Right renal pelvis (tissue), 4 donors: ENCODE measurements around the gene CBR3. TPM values are rescaled to one million over a fixed set of nuclear protein-coding genes. Genes with fewer than 3 reads are reported as not detected.
A peak's percentile ranks its signal among the peaks of the same experiment; 100 is the strongest.

Experiments used
- DNase-seq, 4 donors: peaks; one replicate each; pipeline ENCODE4 v3.0.0-alpha.2; 2013; ENCODE audit warnings: low read depth in 4 of 4, low spot score in 3 of 4, missing footprints in 1 of 4
- polyA plus RNA-seq, 4 donors: library from polyadenylated mRNA; unstranded; fragments of 120-200 nt; gene quantifications; one replicate each; pipeline ENCODE4 v1.2.1, GENCODE V29; 2013; ENCODE audit not compliant: insufficient read length in 4 of 4

CBR3 gene
- polyA plus RNA-seq, 4 donors: 0.90 to 2.2 (median 1.3) TPM

DNA sequence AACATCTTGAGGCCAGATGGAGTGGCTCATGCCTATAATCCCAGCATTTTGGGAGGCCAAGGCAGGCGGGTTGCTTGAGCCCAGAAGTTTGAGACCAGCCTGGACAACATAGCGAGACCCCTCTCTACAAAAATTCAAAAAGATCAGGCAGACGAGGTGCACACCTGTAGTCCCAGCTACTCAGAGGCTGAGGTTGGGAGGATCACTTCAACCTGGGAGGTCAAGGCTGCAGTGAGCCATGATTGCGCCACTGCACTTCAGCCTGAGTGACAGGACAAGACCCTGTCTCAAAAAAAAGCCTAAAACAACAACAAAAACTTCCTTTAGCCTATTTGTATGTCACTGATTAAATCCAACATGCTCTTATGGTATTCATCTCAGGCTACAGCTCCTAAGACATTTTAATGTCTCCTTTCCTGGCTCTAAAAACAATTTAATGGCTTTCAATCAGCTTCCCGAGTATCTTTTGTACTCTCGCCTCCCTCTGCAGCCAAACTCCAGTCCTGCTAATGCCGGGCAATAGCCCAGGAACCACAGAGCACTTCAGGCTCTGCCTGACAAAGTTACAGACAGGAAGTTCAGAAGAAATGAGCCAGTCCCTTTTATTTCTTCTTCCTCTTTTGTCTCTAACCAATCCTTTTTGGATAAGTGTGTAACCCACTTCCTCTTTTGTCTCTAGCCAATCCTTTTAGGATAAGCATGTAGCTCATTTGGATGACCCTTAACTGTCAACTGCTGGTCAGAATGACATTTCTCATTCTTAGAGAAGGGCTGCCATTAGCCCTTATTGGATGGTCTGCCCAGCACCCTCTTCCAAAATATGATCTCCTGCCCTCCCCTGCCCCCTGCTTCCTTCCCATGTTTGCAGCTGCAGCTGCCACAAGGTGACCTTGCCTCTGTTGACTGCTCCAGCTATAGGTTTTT, 15.2 kb downstream of the CBR3 start:
- DNase-seq: no peak

DNA sequence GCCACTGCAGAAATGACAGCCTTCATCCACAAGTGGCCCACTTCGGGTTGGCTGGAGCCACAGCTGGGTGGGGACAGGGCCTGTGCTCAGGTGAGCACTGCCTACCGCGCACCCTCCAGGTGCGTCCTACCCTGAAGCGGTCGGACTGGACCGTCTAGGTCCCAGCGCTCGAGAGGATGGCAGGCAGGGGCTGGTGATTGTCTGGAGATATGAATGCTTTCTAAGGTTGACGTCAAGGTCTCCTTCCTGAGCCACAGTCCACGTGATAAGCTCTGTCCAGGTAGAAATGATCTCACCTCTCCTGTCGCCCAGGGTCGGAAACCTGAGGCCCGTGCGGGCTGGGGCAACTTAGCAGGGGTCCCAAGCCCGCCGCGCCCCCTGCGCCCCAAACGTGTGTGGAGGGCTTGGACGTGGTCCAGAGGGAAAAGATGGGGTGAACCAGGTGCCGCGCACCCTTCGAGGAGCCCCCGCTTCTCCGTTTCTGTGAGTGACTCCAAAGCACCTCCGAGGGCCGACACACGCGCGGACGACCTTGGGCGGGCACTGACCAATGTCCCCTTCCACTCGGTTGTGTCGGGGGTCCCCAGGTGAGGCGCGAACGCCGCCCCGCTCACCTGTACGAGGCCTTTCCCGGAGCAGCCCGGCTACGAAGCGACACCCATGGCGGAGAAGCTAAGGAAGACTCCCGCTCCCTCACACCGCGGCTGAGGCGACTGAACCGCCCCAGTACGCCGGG, 20.9 kb downstream of the CBR3 start:
- no peak for DNase-seq

DNA sequence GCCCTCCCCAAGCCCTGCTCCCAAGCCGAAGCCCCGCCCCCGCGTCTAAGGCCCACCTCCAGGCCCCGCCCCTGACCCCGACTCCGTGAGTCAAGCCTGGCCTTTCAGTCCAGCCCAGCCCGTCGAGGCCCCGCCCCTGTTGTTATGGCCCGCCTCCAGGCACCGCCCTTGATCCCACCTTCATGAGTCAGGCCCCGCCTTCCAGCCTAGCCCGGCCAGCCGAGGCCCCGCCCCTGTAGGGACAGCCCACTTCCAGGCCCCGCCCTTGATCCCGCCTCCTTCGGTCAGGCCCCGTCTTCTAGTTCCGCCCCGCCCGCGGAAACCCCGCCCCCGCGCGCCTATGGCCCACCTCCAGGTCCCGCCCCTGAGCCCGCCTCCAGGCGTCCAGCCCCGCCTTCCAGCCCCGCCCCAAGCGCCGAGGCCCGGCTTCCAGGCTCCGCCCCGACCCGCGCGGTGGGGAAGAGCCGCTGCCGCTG, 21.5 kb downstream of the CBR3 start:
- peak; percentile 96 to 99 (median 98) for DNase-seq

DNA sequence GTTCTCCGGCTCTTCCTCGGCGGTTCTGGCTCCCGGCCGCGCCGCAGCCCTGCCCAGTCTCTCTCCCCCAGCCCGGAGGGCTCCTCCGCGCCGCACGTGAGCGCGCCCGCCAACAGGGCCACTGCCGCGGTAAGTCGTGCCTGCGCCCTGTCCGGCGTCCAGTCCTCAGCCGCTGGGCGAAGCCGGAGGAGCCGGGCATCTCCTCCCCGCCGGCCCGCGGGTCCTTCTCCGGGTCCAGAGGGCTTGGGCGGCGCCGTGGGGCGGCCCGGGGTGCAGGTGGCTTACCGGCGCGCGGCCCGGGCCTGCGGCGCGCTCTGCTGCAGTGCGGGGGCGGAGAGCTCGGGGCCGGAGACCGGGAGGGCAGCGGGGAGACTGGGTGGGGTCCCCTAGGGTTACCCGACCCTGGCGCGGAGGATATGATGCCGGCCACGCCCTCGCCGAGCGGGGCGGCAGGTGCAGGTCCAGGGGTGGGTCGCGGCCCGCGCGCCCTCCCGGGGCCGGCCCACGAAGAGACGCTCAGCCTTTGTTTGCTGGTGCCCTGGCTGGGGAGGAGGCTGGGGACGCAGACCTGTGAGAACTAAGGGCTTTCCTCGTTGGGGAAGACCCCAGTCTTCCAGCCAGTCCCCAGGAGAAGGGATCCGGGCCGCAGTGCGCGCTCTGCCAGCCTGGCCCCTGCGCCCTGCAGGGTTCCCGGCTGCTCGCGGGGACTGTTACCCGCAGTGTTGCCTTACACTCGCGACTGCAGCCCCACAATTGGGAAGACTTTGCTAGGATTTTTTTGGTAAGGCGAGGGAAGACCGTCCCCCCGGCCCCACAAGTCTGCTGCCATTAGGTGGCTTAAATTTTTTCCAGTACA, 22.2 kb downstream of the CBR3 start, which contains the start of gene DOP1B:
TSS of gene DOP1B (plus strand) at position 10 of the 856 bp plus-strand sequence. CDS start 7,910 bp downstream, outside the sequence.
- DNase-seq: no peak

GRCh38 chr21:36159356-36159921, 24.6 kb downstream of the CBR3 start:
- DNase-seq: no peak

GRCh38 chr21:36160850-36161178, 25.9 kb downstream of the CBR3 start:
- no peak for DNase-seq

- no peak for DNase-seq
Measured at GRCh38 chr21:36162631-36163030, 27.8 kb downstream of the CBR3 start.

- DNase-seq: no peak
Measured at GRCh38 chr21:36163750-36164741, 29.2 kb downstream of the CBR3 start.

- no peak for DNase-seq
Measured at GRCh38 chr21:36165356-36165755, 30.5 kb downstream of the CBR3 start.

DNA sequence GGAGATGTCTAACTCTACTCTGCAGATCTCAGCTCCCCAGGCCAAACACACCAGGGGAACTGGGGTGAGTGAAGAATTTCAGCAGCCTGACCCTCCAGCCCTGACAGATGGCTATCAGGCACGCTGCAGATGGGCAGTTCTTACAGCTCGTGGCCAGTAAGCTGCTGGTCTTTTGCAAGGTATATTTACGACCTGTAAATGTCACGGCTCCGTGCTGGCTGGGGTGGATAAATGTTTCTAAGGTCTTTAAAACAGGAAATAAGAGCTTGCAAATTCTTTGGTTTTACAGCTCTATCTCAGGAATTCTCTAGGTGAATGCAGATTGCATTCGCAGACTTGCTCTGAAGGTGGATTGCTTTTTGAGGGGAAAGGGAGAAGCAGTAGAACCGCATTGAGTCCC, 31.8 kb downstream of the CBR3 start:
- no peak for DNase-seq

GRCh38 chr21:36167541-36167940, 32.7 kb downstream of the CBR3 start:
- no peak for DNase-seq

GRCh38 chr21:36169470-36170128, 34.7 kb downstream of the CBR3 start:
- DNase-seq: no peak

GRCh38 chr21:36170823-36171222, 35.9 kb downstream of the CBR3 start:
- no peak for DNase-seq

GRCh38 chr21:36171336-36171735, 36.5 kb downstream of the CBR3 start:
- DNase-seq: no peak

GRCh38 chr21:36171741-36172331, 37.0 kb downstream of the CBR3 start:
- no peak for DNase-seq

DNA sequence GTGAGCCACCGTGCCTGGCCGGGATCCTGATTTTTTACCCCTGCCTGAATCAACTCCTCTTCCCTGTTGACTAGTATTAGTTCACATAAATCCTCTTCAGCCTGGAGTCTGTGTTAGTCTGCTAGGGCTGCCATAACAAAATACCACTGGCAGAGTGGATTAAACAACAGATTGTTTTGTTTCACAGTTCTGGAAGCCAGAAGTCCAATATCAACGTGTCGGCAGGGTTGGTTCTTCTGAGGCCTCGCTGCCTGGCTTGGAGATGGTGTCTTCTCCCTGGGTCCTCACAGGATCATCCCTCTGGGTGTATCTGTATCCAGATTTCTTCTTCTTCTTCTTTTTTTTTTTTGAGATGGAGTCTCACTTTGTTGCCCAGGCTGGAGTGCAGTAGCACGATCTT, 39.9 kb downstream of the CBR3 start:
- DNase-seq: no peak

DNA sequence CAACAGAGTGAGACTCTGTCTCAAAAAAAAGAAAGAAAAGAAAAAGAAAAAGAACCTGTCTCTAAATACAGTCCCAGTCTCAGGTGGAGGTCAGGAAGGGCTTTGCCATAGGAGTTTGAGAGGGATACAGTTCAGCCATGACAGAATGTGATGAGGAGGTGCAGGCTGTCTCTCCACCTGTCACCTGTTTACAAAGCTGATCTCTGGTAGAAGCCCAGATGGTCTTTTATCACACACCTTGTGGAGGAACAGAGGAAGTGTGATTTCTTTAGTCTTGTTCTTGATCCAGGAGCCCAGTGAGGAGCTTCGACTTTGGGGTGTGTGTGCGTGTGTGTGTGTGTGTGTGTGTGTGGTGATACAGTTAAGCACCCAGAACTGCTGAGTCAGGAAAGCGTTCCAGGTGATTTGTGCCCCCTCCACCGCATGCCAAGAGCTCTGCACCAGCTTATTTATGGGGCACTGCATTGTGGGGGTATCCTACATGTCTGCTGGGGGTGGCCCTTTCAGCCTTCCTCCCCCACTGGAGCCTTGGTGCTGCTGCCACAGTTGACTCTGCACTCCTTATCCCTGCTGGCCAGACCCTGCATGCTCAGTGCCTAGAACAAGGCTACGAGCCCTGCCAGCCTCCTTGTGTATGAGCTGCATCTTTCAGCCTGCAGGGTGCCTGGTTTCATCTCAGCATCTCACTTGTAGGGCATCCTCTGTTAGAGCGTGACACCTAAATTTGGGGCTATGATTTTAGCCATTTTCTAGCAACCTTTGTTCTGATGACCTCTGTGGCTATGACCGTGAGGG, 41.1 kb downstream of the CBR3 start:
- no peak for DNase-seq
